ENCODE measurements around the gene NEDD4.
"Not testable (repeated sequence)": the region's sequence is repeated elsewhere in the genome, so short reads cannot be mapped to it uniquely, and the experiment has no call there.

The NEDD4 gene

GRCh38 chr15:55891196-55891595, 102.2 kb downstream of the NEDD4 start:
- DNase-seq: no peak

GRCh38 chr15:55884223-55884622, 109.2 kb downstream of the NEDD4 start:
- no peak for DNase-seq

GRCh38 chr15:55879181-55879580, 114.2 kb downstream of the NEDD4 start:
- no peak for DNase-seq

- no peak for DNase-seq
Observed at GRCh38 chr15:55873024-55873720, 120.2 kb downstream of the NEDD4 start.

GRCh38 chr15:55872471-55872870, 120.9 kb downstream of the NEDD4 start:
- no peak for DNase-seq

GRCh38 chr15:55869660-55870059, 123.8 kb downstream of the NEDD4 start:
- DNase-seq: no peak

GRCh38 chr15:55868707-55869106, 124.7 kb downstream of the NEDD4 start:
- no peak for DNase-seq

GRCh38 chr15:55868291-55868690, 125.1 kb downstream of the NEDD4 start:
- not testable (repeated sequence) for DNase-seq

- no peak for DNase-seq
Observed at GRCh38 chr15:55863911-55864310, 129.5 kb downstream of the NEDD4 start.

- no peak for DNase-seq
Observed at GRCh38 chr15:55861115-55861514, 132.3 kb downstream of the NEDD4 start.

- no peak for DNase-seq
Observed at GRCh38 chr15:55860468-55860867, 132.9 kb downstream of the NEDD4 start.

GRCh38 chr15:55859681-55860080, 133.7 kb downstream of the NEDD4 start:
- DNase-seq: no peak

GRCh38 chr15:55858661-55859060, 134.8 kb downstream of the NEDD4 start:
- no peak for DNase-seq

- no peak for DNase-seq
Observed at GRCh38 chr15:55856506-55857164, 136.8 kb downstream of the NEDD4 start.

GRCh38 chr15:55853134-55853533, 140.3 kb downstream of the NEDD4 start:
- no peak for DNase-seq

- peak; percentile 75 to 81 for DNase-seq
Observed at GRCh38 chr15:55846116-55846707, 147.2 kb downstream of the NEDD4 start.

GRCh38 chr15:55842897-55843296, 150.5 kb downstream of the NEDD4 start:
- DNase-seq: not testable (repeated sequence)

GRCh38 chr15:55835866-55836265, 157.5 kb downstream of the NEDD4 start:
- DNase-seq: no peak

GRCh38 chr15:55834331-55834730, 159.1 kb downstream of the NEDD4 start:
- no peak for DNase-seq

- peak; percentile 10 to 23 for DNase-seq
Observed at GRCh38 chr15:55829826-55830225, 163.6 kb downstream of the NEDD4 start.

- DNase-seq: no peak
Observed at GRCh38 chr15:55827955-55828354, 165.5 kb downstream of the NEDD4 start.

GRCh38 chr15:55827204-55827603, 166.2 kb downstream of the NEDD4 start:
- no peak for DNase-seq

GRCh38 chr15:55824857-55825613, 168.4 kb downstream of the NEDD4 start:
- DNase-seq: no peak

Measured in Kasumi-1 (cell line).